ENCODE measurements around the gene NFIA. TPM values are rescaled to one million over a fixed set of nuclear protein-coding genes. Genes with fewer than 3 reads are reported as not detected.

Gene NFIA
- total and polyA plus RNA-seq, 10 of the 15 experiments (the other 5 are each of a cell fraction or from before 2014, with no cell fraction given), result 0.10 to 0.16 TPM; not detected in 8

DNA sequence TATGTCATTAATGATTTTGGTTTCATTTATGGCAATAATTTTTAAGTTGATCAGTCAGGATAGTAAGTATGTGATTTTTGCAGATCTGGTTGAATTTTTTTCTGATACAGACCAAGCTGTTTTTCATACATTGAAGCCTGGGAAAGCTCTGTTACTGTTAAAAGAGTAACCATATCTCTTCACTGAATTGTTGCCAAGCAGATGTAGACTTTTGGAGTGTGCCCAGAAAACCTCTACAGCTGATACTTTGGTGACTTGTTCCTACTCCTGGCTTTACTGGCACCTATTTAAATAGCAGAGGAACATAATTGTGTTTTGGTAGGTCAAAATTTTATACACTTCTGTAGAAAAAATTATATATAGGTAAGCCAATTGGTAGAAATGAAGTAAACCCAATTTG lies 49.4 kb downstream of the NFIA start (continued):
- TF ChIP-seq, protein P1, sequence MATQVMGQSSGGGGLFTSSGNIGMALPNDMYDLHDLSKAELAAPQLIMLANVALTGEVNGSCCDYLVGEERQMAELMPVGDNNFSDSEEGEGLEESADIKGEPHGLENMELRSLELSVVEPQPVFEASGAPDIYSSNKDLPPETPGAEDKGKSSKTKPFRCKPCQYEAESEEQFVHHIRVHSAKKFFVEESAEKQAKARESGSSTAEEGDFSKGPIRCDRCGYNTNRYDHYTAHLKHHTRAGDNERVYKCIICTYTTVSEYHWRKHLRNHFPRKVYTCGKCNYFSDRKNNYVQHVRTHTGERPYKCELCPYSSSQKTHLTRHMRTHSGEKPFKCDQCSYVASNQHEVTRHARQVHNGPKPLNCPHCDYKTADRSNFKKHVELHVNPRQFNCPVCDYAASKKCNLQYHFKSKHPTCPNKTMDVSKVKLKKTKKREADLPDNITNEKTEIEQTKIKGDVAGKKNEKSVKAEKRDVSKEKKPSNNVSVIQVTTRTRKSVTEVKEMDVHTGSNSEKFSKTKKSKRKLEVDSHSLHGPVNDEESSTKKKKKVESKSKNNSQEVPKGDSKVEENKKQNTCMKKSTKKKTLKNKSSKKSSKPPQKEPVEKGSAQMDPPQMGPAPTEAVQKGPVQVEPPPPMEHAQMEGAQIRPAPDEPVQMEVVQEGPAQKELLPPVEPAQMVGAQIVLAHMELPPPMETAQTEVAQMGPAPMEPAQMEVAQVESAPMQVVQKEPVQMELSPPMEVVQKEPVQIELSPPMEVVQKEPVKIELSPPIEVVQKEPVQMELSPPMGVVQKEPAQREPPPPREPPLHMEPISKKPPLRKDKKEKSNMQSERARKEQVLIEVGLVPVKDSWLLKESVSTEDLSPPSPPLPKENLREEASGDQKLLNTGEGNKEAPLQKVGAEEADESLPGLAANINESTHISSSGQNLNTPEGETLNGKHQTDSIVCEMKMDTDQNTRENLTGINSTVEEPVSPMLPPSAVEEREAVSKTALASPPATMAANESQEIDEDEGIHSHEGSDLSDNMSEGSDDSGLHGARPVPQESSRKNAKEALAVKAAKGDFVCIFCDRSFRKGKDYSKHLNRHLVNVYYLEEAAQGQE (IDR thresholded peaks at IDR 0.05; ENCODE audit: low read depth, low read length), result no peak

DNA sequence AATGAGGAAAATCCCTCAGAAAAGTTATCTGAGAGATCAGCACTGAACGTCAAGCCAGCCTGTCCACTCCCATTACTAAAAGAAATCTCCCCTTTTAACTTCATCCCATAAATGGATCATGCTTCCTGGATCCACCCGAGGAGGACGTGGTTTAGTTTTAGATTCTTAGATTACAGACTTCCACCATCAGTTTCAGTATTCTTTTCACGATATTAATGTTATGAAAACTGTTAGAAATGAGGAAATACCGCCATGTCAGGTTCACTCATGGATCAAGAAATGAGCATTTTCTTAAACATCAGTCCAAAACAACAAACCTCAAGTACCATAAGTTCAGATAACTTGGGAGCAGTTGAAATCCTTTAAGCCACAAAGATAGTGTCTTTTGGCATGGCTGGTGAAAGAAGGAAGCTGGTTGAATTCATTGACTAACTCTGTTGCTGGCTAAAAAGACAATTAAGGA lies 49.8 kb downstream of the NFIA start:
- 3% methylated on average over 5 of the region's 5 CpGs for WGBS (ENCODE audit: insufficient coverage, insufficient replicate concordance, low lambda C conversion rate, missing lambda C conversion rate)
- ChIA-PET SMC1A (ENCODE audit: uncharacterized antibody, unreplicated experiment) (interaction anchor here (0.7 kb wide), 1 partner anchor 416 kb away, joined by 3 read pairs; no protein-coding TSS in a partner anchor), RAD21 (ENCODE audit: unreplicated experiment) (no interaction called here), POLR2A (no interaction called here), CTCF (no interaction called here)
- intact Hi-C loops (cut with micrococcal nuclease; ENCODE audit: unreplicated experiment), result no loop called here
- Histone ChIP-seq H3K4me3 (no peak overlapping the region), H3K4me1 (ENCODE audit: control insufficient read depth, insufficient read depth, low read length) (no peaks in the 10 kb centered on the region), H2AFZ (ENCODE audit: control insufficient read depth, low read depth, low read length) (no peak overlapping the region), H3K9ac (ENCODE audit: control insufficient read depth, insufficient read depth, low read length) (no peak overlapping the region), H3K27ac (ENCODE audit: control insufficient read depth, insufficient read depth) (no peak overlapping the region), H3K9me3 (replicated peaks; ENCODE audit: control insufficient read depth, insufficient read depth, low read length) (no peaks in the 10 kb centered on the region), H3K27me3 (replicated peaks in 1 of 2; ENCODE audit: control insufficient read depth in 2 of 2, insufficient read depth in 2 of 2, low read length in 1 of 2) (no peaks in the 10 kb centered on the region), H3K4me2 (ENCODE audit: control insufficient read depth, insufficient read depth) (no peak overlapping the region), H3K79me2 (ENCODE audit: control insufficient read depth, insufficient read depth, low read length) (no peaks in the 10 kb centered on the region), H4K20me1 (ENCODE audit: control insufficient read depth, insufficient read depth) (no peaks in the 10 kb centered on the region), H3K36me3 (ENCODE audit: control insufficient read depth in 2 of 2, insufficient read depth in 2 of 2, low read length in 1 of 2) (no peaks in the 10 kb centered on the region)
- BruUV-seq (replicated peaks), result no TSS peak
- FAIRE-seq, result no peak
- ATAC-seq, result no peak
- no peak for DNase-seq (ENCODE audit: low read depth, low spot score)
- in situ Hi-C loops (cut with MboI), result no loop called here
- TF ChIP-seq POU2F2 (IDR thresholded peaks at IDR 0.05; ENCODE audit: borderline replicate concordance, low read depth, low read length) (no peak), CHD4 (IDR thresholded peaks at IDR 0.05) (no peak), SIN3A (IDR thresholded peaks at IDR 0.05; ENCODE audit: low read depth, low read length) (no peak), NFIC (IDR thresholded peaks at IDR 0.05; ENCODE audit: low read depth, low read length) (no peak), CHD2 (IDR thresholded peaks at IDR 0.05; ENCODE audit: borderline replicate concordance, low read depth, low read length) (no peak), CEBPB (IDR thresholded peaks at IDR 0.05; ENCODE audit: borderline replicate concordance in 1 of 2, low read depth in 2 of 2, low read length in 2 of 2) (no peak), NRF1 (conservative IDR thresholded peaks at IDR 0.05; ENCODE audit: low read depth, low read length) (no peak), NR2F1 (conservative IDR thresholded peaks at IDR 0.05) (no peak), PAX8 (IDR thresholded peaks at IDR 0.05) (no peak), MTA2 (IDR thresholded peaks at IDR 0.05; ENCODE audit: low read depth) (no peak), MYC (IDR thresholded peaks at IDR 0.05; ENCODE audit: insufficient read depth, insufficient read length, insufficient replicate concordance, low read length, severe bottlenecking) (no peak), NR2C2 (IDR thresholded peaks at IDR 0.05; ENCODE audit: borderline replicate concordance, control insufficient read depth, insufficient read length, low read depth) (no peak), ESRRA (IDR thresholded peaks at IDR 0.05; ENCODE audit: low read length) (no peak)
- TF ChIP-seq, protein P2, sequence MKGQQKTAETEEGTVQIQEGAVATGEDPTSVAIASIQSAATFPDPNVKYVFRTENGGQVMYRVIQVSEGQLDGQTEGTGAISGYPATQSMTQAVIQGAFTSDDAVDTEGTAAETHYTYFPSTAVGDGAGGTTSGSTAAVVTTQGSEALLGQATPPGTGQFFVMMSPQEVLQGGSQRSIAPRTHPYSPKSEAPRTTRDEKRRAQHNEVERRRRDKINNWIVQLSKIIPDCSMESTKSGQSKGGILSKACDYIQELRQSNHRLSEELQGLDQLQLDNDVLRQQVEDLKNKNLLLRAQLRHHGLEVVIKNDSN (IDR thresholded peaks at IDR 0.05; ENCODE audit: borderline replicate concordance, extremely low read length, insufficient read depth, low read depth, low read length), result no peak
- TF ChIP-seq, protein P3, sequence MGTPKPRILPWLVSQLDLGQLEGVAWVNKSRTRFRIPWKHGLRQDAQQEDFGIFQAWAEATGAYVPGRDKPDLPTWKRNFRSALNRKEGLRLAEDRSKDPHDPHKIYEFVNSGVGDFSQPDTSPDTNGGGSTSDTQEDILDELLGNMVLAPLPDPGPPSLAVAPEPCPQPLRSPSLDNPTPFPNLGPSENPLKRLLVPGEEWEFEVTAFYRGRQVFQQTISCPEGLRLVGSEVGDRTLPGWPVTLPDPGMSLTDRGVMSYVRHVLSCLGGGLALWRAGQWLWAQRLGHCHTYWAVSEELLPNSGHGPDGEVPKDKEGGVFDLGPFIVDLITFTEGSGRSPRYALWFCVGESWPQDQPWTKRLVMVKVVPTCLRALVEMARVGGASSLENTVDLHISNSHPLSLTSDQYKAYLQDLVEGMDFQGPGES (IDR thresholded peaks at IDR 0.05), result no peak
- TF ChIP-seq, protein P4, sequence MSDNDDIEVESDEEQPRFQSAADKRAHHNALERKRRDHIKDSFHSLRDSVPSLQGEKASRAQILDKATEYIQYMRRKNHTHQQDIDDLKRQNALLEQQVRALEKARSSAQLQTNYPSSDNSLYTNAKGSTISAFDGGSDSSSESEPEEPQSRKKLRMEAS (IDR thresholded peaks at IDR 0.05; ENCODE audit: low read depth, low read length), result no peak

Measured in GM12878 (cell line).